Nephron progenitor cell (in vitro differentiated cells): Measurements from ENCODE around the gene KRT75.
"Not testable (repeated sequence)": the region's sequence is repeated elsewhere in the genome, so short reads cannot be mapped to it uniquely, and the experiment has no call there.

Source experiments
- DNase-seq: peaks from one replicate; pipeline ENCODE4 v3.0.0; 2021
- H3K27ac Mint-ChIP-seq: 2 replicates; pipeline ENCODE4 v1.8.0; 2021; ENCODE audit warnings: mild to moderate bottlenecking, moderate library complexity, mixed read lengths
- H3K27me3 Mint-ChIP-seq: 2 replicates; pipeline ENCODE4 v1.8.0; 2021; ENCODE audit warnings: mild to moderate bottlenecking, low read depth, mixed read lengths; ENCODE audit not compliant: poor library complexity
- H3K36me3 Mint-ChIP-seq: 2 replicates; pipeline ENCODE4 v1.8.0; 2021; ENCODE audit warnings: low read depth, mixed read lengths
- H3K4me1 Mint-ChIP-seq: 2 replicates; pipeline ENCODE4 v1.8.0; 2021; ENCODE audit warnings: mixed read lengths
- H3K4me3 Mint-ChIP-seq: 2 replicates; pipeline ENCODE4 v1.8.0; 2021; ENCODE audit warnings: mild to moderate bottlenecking, moderate library complexity, mixed read lengths
- H3K9me3 Mint-ChIP-seq: 2 replicates; pipeline ENCODE4 v1.8.0; 2021; ENCODE audit warnings: mild to moderate bottlenecking, moderate library complexity, mixed read lengths
- TF ChIP-seq, protein P1 (sequence below): fragments of 200-600 bp; sonication (generic); IDR thresholded peaks from 2 replicates; pipeline ENCODE4 v1.5.0; 2021; ENCODE audit warnings: antibody characterized with exemption

KRT75 gene

DNA sequence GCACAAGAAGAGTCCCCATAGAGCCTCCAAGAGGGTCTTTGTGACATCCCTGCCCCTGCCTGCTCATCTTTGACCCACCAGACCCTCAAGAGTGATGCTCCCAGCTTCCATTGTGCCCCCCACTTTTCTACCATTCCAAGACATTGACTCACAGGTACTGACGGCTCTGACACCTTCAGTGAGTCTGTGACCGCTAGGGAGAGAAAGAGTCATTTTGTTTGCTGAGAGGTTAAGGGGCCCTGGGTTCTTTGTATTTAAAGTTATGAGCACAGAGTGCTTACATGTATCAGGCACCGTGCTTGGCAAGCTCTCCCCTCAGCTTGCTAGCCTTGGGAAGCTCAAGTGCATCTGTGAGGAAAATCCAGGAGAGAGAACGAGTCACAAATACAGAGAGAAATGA, 21.0 kb downstream of the KRT75 start:
- Mint-ChIP-seq H3K27me3 (no peaks in the 10 kb centered on the region), H3K4me3 (no peak overlapping the region), H3K27ac (no peak overlapping the region), H3K9me3 (peaks cover 13% of the 10 kb centered on the region), H3K36me3 (no peaks in the 10 kb centered on the region), H3K4me1 (peaks cover 22% of the 10 kb centered on the region)
- TF ChIP-seq, protein P1, sequence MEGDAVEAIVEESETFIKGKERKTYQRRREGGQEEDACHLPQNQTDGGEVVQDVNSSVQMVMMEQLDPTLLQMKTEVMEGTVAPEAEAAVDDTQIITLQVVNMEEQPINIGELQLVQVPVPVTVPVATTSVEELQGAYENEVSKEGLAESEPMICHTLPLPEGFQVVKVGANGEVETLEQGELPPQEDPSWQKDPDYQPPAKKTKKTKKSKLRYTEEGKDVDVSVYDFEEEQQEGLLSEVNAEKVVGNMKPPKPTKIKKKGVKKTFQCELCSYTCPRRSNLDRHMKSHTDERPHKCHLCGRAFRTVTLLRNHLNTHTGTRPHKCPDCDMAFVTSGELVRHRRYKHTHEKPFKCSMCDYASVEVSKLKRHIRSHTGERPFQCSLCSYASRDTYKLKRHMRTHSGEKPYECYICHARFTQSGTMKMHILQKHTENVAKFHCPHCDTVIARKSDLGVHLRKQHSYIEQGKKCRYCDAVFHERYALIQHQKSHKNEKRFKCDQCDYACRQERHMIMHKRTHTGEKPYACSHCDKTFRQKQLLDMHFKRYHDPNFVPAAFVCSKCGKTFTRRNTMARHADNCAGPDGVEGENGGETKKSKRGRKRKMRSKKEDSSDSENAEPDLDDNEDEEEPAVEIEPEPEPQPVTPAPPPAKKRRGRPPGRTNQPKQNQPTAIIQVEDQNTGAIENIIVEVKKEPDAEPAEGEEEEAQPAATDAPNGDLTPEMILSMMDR = no peak
- DNase-seq = no peak

DNA sequence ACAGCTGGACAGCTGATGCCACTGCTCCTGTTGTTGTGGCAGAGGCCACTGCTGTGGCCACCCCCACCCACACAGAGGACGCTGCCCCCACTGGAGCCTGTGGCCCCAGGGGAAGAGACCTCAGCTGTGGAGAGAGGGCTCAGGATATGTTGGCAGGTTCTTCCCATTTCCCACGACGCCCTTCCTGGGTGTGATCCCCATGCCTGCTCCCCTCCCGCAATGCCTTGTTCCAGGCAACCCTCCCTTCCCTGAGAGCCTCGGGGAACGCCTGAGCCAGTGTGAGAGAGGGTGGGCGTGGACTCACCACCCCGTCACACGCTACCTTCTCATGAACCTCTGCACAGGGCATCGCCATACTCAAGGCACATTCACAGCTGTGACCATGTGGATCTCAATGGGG, 22.4 kb downstream of the KRT75 start:
- Mint-ChIP-seq H3K27ac (no peak overlapping the region), H3K36me3 (no peaks in the 10 kb centered on the region), H3K9me3 (peaks cover 18% of the 10 kb centered on the region), H3K4me3 (no peak overlapping the region), H3K27me3 (no peaks in the 10 kb centered on the region), H3K4me1 (peaks cover 22% of the 10 kb centered on the region)
- TF ChIP-seq, protein P1 = no peak
- no peak for DNase-seq

DNA sequence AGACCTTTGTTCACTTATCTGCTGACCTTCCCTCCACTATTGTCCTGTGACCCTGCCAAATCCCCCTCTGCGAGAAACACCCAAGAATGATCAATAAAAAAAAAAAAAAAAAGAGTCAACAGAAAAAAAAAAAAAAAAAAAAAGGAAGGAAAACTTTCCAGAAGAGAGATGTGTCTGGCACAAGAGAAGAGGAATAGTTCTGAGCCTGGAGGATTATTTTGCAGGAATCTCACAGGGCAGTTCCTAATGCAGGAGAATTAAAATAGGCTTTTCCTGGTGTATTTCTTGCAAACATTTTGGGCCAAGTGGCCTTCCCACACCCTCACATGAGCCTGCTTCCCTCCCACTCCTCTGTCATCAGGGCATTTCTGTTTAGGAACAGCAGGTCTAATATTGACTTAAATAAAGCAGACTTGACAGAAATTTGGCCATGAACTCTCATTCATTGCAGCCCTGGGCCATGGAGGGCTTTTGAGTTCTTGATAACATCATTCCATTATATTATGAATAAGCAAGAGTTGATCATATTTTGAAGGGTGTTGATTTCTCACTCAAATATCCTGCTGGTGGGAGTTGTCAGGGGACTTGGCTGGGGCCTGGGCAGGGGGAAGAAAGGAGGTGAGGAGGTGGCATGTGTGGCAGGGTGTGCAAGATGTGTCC, 23.5 kb downstream of the KRT75 start:
- Mint-ChIP-seq H3K9me3 (peaks cover 18% of the 10 kb centered on the region), H3K4me1 (peaks cover 16% of the 10 kb centered on the region)
- not testable (repeated sequence) for H3K4me3 Mint-ChIP-seq, H3K27ac Mint-ChIP-seq, DNase-seq, H3K27me3 Mint-ChIP-seq, H3K36me3 Mint-ChIP-seq

DNA sequence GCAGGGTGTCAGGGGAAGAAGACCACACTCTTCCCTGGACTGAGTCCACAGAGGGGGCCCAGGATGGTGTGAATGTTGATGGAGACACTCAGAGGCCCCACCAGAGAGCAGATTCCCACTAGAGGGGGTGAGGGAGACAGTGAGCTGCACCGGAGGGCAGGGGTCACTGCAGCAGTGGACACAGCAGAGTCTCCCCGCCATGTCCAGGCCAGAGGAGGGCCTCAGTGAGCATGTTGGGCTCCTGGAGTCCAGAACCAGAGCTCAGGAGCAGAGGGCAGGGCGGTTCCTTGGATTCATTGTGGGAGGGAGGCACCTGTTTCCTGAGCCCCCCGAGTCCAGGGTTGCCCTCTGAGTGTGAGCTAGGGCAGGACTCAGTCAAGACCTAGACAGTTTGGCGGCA, 26.3 kb downstream of the KRT75 start:
- DNase-seq = no peak
- no peaks in the 10 kb centered on the region for H3K36me3 Mint-ChIP-seq
- peaks cover 18% of the 10 kb centered on the region for H3K9me3 Mint-ChIP-seq
- TF ChIP-seq, protein P1 = no peak
- H3K27ac Mint-ChIP-seq = no peak overlapping the region
- peaks cover under 1% of the 10 kb centered on the region for H3K4me1 Mint-ChIP-seq
- no peak overlapping the region for H3K4me3 Mint-ChIP-seq
- H3K27me3 Mint-ChIP-seq = no peaks in the 10 kb centered on the region

DNA sequence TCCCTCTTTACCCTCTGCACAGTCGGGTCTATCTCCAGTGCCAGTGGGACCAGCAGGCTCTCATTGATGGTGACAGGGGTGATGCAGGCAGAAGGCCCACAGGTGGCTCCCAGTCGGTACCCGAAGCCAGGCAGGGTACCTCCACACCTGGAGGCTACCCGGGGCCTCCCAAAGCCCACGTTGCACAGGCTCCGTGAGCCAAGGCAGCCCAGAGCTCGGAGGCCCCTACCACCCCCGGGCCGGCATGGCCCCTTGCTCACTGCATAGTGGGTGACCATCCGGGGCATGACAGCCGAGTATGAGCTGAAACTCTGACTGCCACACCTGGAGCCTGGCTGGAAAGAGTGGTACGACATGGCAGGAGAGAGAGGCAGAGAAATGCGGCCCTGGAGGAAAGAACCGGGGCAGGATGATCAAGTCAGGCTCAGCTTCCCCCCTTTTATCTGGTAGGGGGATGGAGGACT, 28.2 kb downstream of the KRT75 start, which contains the start of gene KRT82:
Gene KRT82, minus strand, starts transcription at position 414 of the 464 bp plus-strand sequence. Its CDS starts 58 bp downstream, at position 356.
- no peak within 1 kb of the TSS for H3K4me3 Mint-ChIP-seq
- TF ChIP-seq, protein P1 = no peak
- no peaks in the 10 kb centered on the region for H3K4me1 Mint-ChIP-seq
- H3K27ac Mint-ChIP-seq = no peak within 1 kb of the TSS
- H3K27me3 Mint-ChIP-seq = peaks cover 6% of the 10 kb centered on the region
- peaks cover 15% of the 10 kb centered on the region for H3K9me3 Mint-ChIP-seq
- H3K36me3 Mint-ChIP-seq = no peaks in the 10 kb centered on the region
- no peak for DNase-seq

DNA sequence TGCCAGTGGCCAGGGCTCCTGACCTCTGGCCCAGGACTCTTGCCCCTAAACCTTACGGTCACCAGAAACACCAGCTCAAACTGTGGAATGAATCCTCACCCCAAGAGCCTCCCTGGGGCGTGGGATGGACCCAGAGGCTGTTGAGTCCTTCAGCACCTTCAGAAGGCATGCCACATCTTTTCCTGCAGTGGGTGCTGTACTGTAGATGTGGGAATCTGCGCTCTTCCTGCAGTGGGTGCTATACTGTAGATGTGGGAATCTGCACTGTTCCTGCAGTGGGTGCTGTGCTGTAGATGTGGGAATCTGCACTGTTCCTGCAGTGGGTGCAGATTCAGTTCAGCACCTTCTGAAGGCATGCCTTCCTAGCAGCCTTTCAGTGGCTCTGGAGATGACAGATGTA, 29.2 kb downstream of the KRT75 start:
- H3K4me1 Mint-ChIP-seq = no peaks in the 10 kb centered on the region
- peaks cover 6% of the 10 kb centered on the region for H3K27me3 Mint-ChIP-seq
- peaks cover 11% of the 10 kb centered on the region for H3K9me3 Mint-ChIP-seq

More for the DNA sequence above, 29.2 kb downstream of the KRT75 start:
- H3K36me3 Mint-ChIP-seq = no peaks in the 10 kb centered on the region
- no peak overlapping the region for H3K27ac Mint-ChIP-seq
- no peak for DNase-seq
- TF ChIP-seq, protein P1 = no peak
- H3K4me3 Mint-ChIP-seq = no peak overlapping the region
